HG03139 (cell line): ENCODE data around the gene ZNF853.

Source experiments
- ATAC-seq: cut with Tn5 transposase; IDR thresholded peaks from one replicate; pipeline ENCODE4 v1.9.1; 2021; ENCODE audit not compliant: unreplicated experiment

Gene ZNF853

DNA sequence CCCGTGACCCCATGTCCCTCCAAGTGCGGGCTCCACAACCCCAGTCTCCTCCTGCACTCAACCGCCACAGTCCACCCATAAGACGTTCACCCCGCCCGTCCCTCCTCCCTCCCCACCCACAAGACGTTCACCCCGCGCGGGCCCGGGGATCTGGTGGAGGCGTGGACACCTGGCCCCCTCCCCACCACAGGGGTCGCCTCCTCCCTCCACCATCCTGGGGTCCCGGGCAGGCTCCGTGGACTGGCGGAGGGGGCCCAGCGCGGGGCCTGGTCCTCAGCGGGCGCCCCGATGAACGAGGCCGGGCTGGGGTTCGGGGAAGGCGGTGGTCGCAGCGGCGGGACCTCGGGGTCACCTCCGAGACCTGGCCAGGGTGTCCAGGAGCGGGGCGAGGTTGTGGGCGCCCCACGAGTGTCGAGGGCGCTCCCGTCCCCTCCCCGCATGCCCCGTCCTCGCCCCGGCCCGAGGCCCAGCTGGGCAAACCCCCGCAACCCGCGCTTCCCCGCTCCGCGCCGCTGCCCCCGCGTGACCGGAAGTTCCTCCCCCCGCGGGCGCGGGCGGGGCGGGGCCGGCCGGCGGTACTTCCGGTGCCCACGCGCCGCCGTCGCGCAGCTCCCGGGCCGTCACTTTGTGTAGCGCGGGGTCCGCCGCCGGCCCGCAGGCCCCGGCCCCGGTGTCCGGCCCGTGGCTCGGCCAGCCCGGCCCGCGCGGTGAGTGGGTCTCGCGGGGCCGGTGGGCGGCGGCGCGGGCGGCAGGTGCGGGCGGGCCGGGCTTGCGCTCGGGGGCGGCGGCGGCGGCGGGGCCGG is 21.5 kb downstream of the ZNF853 start, which contains the start of gene ZNF316:
Gene ZNF316, plus strand, starts transcription at position 578 of the 803 bp plus-strand sequence. CDS start 5,092 bp downstream, outside the sequence.
- ATAC-seq: peak; percentile 65

DNA sequence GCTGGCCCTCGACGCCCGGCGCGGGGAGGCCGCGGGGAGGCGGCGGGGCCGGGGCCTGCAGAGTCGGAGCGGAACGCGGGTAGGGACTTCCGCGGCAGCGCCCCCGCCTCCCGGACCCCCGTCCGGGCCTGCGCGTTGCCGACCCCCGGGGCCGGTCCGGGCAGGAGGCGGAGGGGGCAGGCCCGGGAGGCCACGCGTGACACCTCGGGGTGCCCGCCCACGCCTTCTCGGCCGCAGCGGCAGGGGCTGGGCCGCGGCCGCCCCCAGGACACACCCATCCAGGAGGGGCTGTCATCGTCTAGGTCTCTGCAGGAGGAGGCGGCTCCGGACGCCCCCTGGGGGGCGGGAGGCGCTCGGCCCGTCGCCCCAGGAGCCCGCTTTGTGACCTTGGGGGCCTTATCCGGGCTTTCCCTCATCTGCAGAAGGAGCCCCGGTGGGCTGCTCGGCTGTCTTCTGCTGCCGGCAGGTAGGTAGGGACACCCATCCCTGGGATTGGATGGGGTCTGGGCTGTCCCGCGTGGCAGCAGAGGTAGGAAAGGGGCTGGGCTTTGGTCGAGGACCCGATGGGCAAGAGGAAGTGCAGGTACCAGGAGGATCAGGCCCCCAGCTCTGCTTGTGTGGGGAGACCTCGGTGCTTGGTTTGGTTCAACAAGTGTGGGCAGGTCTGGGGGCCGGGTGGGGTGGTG is 22.3 kb downstream of the ZNF853 start:
- ATAC-seq: peak; percentile 80

DNA sequence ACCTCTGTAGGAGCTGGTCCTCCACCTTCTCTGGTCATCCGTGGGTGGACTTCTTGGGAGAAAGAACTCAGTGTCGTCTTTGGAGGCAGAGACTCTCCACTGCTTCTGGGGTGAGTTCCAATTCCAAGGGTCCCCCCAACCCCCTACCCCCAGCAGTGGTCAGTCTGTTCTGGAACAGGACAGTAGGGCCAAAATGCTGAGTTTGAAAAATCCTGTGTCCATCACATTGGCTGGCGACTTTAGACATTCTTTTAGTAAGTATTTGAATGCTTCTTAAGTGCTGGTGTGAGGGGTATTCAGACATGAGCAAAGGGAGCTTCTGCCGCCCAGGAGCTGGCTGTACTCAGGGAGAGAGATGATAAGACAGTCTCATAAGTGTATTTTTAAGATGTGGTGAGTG is 23.6 kb downstream of the ZNF853 start:
- no peak for ATAC-seq

DNA sequence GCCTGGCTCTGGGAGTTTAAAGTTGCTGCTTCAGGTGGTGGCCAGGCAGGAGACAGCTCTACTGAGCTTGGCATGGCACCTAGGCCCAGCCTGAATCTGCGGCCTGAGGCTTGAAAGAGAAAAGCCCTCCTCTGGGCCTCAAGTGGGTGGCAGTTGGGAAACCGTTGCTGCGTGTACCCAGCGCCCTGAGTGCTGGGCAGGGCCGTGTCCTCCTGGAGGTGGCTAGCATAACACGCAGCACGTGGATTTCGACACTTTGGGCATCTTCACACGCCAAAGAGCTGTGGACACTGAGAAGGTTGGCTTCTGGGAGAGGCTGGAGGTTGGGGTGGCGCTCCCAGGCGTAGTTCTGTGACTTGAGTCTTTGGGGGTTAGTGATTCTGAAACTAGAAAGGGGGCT is 24.2 kb downstream of the ZNF853 start:
- ATAC-seq: no peak

DNA sequence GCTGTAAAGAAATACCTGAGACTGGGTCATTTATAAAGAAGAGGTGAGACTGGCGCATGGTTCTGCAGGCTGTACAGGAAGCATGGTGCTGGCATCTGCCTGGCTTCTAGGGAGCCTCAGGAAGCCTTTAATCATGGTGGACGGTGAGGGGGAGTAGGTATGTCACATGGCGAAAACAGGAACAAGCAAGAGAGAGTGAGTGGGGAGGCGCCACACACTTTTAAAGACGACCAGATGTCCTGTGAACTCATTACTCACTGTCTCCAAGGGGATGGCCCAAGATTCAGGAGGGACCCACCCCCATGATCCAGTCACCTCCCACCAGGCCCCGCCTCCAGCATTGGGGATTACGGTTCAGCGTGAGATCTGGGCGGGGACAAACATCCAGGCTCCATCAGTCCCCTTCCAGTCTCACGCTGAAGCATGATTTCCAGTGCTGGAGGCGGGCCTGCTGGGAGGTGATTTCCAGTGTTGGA is 24.9 kb downstream of the ZNF853 start:
- ATAC-seq: no peak

DNA sequence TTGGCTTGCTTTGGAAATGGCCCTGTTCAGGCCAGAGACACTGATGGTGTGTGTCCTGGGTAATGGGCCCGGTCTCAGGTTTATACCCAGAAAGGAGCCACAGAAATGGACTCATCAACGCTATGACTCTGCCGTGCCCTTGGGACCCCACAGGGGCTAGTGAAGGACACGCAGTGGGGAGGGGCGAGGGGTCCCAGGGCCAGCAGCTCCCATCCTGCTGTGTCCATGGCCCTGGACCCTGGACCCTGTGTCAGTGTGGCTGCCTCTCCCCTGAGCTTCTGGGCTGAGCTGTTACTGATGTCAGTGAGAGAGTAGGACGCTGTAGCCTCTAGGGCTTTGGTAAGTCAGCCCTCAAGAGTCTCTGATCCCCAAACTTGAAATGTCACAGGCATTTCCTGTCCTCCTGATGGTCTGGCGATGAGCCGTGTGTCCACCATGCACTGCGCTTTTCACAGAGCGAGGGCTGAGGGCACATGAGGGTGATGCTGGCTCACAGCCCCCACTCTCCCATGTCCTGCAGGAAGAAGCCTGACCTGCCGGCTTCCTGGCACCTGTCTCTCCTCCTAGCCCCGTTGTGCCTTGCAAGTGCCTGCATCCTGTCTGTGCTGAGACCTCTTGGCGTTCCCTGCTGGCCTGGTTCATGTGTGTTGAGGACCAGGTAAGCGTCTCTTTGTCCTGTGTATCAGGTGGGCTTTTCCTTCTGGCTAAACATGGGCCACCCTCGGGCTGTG is 26.1 kb downstream of the ZNF853 start:
- no peak for ATAC-seq

DNA sequence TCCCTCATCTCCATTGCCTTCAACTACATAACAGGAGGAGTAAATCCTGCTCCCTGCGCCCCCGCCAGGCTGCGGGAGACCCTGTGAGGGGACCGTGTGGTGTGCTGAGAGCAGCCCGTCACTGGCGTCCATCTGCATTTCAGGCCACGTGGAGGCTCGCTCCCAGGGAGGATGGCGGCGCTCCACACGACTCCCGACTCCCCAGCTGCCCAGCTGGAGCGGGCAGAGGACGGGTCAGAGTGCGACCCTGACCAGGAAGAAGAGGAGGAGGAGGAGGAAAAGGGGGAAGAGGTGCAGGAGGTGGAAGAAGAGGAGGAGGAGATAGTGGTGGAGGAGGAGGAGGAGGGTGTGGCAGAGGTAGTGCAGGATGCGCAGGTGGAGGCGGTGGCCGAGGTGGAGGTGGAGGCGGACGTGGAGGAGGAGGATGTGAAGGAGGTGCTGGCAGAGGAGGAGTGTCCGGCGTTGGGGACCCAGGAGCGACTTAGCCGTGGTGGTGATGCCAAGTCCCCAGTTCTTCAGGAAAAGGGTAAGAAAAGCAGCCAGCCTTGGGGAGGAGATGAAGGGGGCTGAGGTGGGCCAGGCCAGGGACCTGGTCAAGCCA is 26.9 kb downstream of the ZNF853 start:
- ATAC-seq: no peak

DNA sequence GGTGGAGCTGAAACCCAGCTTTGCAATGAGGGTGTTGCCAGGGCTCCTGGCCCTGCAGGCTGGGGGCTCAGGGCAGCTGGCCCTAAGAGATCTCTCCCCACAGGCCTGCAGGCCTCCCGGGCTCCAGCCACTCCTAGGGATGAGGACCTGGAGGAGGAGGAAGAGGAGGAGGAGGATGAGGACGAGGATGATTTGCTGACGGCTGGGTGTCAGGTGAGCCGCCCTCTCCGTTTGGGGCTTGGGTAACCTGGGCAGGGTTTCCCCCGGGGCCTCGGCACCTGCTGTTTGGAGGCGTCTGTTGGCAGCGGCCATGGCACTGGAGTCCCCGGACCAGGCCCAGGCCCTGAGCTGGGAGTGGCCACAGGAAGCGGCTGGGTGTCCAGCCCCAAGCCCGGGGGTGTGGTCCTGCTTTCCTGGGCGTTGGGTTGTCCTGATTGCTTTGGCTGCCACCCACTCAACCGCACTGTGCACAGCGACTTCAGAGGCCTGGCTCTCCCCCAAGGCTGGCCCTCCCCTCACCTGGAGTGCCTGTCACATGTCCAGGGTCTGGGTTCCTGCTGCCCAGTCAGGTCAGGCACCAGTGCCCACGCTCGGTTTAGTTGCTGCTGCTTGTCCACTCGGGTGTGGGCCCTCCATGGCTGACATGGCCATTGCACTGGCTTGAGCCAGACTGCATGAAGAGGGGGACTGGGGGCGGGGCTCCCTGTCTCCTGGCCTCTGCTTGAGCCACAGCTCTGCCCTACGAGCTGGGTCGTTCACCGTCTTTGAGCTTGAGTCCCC is 27.6 kb downstream of the ZNF853 start:
- ATAC-seq: no peak

DNA sequence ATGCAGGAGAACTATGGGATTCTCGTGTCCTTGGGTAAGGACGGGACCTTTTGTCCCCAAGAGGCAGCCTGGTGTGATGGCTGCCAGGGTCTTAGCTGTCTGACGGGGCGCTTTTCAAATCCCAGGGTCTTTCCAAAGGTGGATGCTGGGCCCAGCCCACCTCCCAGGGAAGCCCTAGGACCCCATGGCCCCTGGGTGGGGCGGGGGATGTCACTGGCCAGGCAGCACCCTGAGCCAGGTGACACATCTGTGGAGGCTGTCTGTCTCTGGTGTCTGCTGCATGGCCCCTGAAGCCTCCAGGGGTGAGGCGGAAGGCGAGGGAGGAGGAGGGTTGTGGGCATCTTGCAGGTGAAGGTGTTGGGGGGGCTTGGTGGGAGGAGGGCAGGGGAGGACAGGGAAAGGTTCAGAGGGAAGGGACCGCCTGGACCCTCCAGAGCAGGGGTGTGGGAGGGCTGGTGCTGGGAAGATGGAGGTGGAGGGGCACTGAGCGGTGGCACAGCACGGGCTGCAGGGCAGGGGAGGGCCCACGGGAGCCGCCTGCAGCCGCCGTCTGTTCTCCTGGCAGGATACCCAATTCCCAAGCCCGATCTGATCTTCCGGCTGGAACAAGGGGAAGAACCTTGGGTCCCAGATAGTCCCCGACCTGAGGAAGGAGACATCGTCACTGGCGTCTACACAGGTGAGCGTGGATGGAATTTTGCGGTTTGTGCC is 28.7 kb downstream of the ZNF853 start:
- ATAC-seq: no peak

DNA sequence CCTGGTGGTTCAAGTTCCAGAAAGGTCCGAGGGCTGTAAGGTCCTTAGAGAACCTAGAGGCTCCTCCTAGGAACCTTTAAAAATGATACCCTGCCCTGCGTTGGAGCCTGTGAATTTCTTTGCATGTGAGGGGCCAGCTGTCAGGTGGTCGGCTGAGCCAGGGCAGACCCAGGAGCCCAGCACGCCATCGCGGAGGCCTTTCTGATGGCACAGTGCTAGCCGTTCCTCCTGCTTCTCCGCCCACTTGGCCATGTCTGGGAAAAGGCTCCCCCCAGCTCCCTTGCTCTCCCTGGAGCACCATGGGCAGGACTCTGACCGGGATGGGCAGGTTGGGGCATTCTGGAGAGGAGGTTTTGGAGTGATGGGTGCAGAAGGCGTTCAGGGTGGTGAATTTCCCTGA is 29.3 kb downstream of the ZNF853 start:
- ATAC-seq: no peak

DNA sequence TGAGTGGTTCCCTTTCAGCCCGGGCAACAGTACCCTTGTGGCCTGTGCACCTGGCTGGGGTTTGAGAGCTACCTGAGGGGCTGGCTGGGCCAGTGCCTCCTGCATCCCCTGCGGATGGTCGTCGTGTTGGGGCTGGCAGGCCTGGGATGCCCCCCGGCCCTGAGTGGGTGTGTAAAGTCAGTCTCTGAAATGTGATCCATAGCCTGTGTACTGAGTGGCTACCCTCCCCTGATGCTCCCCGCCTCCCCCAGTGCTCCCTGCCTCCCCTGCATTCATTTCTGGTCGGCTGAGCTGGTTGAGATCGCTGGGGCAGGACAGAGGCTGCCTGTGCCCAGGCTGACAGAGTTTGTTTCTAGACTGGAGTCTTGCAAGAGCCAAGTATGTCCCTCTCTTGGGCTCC is 31.1 kb downstream of the ZNF853 start:
- ATAC-seq: no peak

DNA sequence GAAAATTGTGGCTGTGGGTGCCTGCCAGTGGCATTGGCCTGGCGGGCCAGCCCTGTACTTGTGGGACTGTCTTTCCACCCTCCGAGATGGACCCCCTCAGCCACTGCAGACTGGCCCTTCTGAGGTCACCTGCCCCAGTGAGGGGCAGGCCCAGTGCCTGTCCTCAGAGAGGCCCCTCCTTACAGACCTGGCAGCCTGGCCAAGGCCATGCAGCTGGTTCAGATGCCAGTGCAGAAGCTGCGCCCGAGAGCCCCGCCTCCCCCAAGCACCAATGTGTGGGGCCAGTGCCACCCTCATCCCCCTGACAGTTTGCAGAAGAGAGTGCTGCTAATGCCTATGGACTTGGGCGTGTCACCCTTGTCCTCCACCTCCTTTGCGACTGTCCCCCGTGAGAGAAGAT is 31.7 kb downstream of the ZNF853 start:
- ATAC-seq: no peak

DNA sequence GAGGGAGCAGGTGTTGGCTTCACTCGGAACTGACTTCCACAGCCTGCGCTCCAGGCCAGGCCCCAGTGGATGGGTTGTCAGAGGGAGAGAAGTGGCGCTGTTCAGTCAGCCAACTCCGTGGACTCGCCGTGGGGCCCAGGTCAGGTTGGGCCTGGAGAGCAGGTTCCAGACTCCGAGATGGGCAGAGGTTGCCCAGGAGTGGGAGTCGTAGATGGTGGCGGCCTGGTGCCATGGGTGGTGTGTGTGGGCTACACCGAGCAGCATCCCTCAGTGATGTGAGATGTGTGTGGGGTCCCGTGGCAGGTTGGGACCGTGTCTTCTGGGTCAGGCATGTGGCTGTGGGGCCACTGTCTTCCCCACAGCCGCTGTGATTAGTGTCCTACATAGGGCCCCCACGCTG is 32.1 kb downstream of the ZNF853 start:
- ATAC-seq: no peak

DNA sequence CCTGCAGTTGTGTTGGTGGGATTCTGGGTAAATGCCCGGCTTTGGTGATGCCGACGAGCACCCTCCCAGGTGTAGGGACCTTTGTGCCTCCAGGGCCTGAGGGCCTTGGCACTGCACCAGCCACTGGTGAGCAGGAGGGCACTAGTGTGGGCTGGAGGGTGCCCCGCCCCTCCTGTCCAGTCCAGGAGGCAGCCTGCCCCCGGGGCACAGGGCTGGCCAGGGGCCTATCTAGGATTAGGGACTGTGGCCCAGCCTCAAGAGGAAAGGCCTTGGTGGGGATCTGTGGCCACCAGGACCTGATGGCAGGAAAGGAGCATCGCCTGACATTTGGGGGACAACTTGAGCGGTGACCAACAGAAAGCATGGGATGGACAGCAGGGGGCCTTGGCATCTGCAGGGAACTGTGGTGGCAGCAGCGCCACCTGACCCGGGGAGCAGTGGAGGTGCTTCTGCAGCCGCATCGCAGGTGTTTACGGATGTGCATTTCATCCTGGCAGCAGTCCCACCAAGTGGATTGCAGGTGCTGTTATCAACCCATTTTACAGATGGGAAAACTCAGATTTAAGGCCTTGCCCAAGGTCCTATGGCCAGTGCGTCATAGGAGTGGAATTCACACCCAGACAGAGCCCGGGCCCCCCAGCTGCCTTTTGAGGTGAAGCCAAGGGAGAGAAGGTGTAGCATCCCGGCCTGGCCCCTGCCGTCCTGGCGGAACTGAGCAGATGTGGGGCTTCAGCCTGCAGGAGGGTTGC is 32.8 kb downstream of the ZNF853 start:
- no peak for ATAC-seq

DNA sequence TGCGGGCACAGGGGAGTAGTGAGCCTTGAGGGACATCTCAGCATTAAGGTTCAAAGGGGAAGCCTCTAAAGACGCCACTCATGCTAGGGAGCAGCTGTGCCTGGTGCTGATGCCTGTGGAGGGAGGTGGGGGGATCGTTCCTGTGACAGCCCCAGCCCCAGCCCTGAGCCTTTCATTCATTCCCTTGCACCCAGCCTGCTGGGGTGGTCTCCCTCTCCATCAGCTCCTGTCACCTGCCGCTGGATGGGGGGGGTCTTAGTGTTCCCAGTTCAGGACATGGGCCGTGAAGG is 33.4 kb downstream of the ZNF853 start:
- no peak for ATAC-seq

DNA sequence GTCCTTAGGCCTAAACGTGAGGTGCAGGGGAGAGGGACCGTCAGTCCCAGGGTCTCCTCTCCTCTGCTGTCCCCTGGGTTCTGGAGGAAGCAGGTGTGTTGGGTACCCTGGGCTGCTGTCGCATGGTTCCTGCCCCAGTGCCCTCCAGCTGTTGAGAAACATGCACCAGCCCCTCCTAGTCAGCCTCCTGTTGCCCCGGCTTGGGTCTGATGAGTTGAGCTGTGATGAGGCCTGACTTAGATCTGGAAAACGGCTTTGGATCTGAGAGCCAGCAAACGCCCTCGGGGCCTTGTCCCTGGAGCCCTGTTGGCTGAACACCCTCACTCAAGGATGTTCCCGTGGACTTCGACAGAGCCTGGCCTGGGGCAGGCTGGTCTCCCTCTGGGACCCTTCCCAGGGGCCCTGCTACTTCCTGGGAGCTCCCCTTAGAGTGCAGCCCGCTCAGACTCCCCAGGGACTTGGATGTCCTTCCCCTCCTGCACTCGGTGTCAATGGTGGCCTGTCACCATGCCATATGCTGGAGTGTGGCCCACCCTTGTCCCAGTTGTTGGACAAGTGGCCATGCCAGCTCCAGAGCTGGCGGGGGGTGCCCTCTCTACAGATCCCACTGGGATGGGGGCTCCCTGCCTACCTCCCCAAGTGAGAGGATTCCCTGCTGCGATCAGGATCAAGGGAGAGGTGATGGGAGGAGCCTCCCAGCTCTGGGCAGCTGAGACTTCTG is 34.0 kb downstream of the ZNF853 start:
- no peak for ATAC-seq

DNA sequence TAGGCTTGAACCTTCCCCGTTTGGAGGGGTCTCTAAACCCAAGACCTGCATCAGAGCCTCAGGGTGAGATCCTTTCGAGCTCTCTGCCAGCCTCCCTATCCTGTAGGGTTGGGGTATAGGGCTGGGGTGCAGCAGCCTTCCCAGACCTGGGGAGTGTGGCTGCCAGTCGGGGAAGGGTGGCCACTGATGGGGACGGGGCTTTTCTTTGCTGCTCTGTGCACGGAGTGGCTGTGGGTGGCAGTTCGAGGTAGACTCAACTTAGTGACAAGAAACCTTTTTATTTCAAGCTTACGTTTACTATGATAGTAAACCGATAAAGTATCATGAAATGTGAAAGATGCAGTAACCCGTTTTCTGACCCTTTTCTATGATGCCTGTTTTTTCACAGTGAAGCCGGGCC is 34.7 kb downstream of the ZNF853 start:
- ATAC-seq: no peak

DNA sequence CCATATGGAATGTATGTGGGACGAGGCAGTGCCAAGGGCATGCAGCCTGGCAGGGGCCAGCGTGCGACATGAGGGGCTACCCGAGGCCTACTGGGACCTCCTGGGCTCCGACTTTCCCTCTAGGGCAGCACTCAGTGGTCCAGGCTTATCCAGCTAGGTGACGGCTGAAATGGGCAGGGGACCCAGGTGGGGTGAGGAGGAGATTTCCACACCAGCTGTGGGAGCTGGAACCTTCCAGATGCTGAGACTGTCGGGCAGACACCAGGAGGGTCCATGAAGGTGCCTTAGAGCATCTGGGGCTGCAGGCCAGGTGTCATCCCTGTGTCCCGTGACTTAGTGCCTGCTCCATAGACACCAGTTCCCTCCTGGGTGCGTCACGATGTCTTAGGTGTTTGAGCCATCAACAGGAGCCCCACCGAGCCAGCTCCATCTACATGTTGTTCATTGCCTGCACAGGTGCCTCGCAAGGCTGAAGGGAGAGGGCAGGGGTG is 35.2 kb downstream of the ZNF853 start:
- no peak for ATAC-seq
